ENCODE data around the gene KIRREL3.

KIRREL3 gene

GRCh38 chr11:126658306-126659056 is 342.1 kb downstream of the KIRREL3 start:
- no peak for DNase-seq

GRCh38 chr11:126655807-126656128 is 344.8 kb downstream of the KIRREL3 start:
- no peak for DNase-seq

- DNase-seq = no peak
Observed at GRCh38 chr11:126654886-126655806, 345.4 kb downstream of the KIRREL3 start.

- no peak for DNase-seq
Observed at GRCh38 chr11:126653040-126653439, 347.5 kb downstream of the KIRREL3 start.

GRCh38 chr11:126647735-126648134 is 352.8 kb downstream of the KIRREL3 start:
- DNase-seq = no peak

GRCh38 chr11:126646701-126647557 is 353.6 kb downstream of the KIRREL3 start:
- DNase-seq = no peak

GRCh38 chr11:126645186-126645585 is 355.4 kb downstream of the KIRREL3 start:
- DNase-seq = no peak

GRCh38 chr11:126640186-126640585 is 360.4 kb downstream of the KIRREL3 start:
- DNase-seq = no peak

- DNase-seq = no peak
Observed at GRCh38 chr11:126639692-126640091, 360.9 kb downstream of the KIRREL3 start.

- no peak for DNase-seq
Observed at GRCh38 chr11:126638648-126639047, 361.9 kb downstream of the KIRREL3 start.

- no peak for DNase-seq
Observed at GRCh38 chr11:126637795-126638175, 362.8 kb downstream of the KIRREL3 start.

- DNase-seq = no peak
Observed at GRCh38 chr11:126636911-126637794, 363.4 kb downstream of the KIRREL3 start.

GRCh38 chr11:126635511-126635910 is 365.1 kb downstream of the KIRREL3 start:
- no peak for DNase-seq

- no peak for DNase-seq
Observed at GRCh38 chr11:126634963-126635362, 365.6 kb downstream of the KIRREL3 start.

- DNase-seq = no peak
Observed at GRCh38 chr11:126633330-126633729, 367.2 kb downstream of the KIRREL3 start.

GRCh38 chr11:126630893-126631798 is 369.4 kb downstream of the KIRREL3 start:
- DNase-seq = no peak

GRCh38 chr11:126630488-126630887 is 370.1 kb downstream of the KIRREL3 start:
- DNase-seq = no peak

- no peak for DNase-seq
Observed at GRCh38 chr11:126628790-126629621, 371.6 kb downstream of the KIRREL3 start.

GRCh38 chr11:126628450-126628789 is 372.1 kb downstream of the KIRREL3 start:
- DNase-seq = no peak

GRCh38 chr11:126627421-126627820 is 373.1 kb downstream of the KIRREL3 start:
- no peak for DNase-seq
